ENCODE results near the gene CEP192. TPM values are rescaled to one million over a fixed set of nuclear protein-coding genes. Genes with fewer than 3 reads are reported as not detected.

The CEP192 gene
- total and polyA plus RNA-seq, 8 donors, result 6.7 to 21.7 (median 14.0) TPM

- intact Hi-C loops (cut with DNase I), result no loop called here
- ATAC-seq (no peak), DNase-seq (peak in 1 of 6 donors; percentile 40), FAIRE-seq (no peak)
- Histone ChIP-seq H3K4me1 (no peaks in the 10 kb centered on the region), H3K9me3 (no peaks in the 10 kb centered on the region), H3K27ac (no peak overlapping the region), H3K27me3 (no peaks in the 10 kb centered on the region), H3K36me3 (no peaks in the 10 kb centered on the region), H3K4me3 (no peak overlapping the region)
- TF ChIP-seq CTCF (IDR thresholded peaks at IDR 0.05), result no peak
- WGBS, 2 donors, result 79 to 81% methylated on average over 13 of the region's 13 CpGs
Measured at GRCh38 chr18:13164406-13164805, 173.2 kb downstream of the CEP192 start.

DNA sequence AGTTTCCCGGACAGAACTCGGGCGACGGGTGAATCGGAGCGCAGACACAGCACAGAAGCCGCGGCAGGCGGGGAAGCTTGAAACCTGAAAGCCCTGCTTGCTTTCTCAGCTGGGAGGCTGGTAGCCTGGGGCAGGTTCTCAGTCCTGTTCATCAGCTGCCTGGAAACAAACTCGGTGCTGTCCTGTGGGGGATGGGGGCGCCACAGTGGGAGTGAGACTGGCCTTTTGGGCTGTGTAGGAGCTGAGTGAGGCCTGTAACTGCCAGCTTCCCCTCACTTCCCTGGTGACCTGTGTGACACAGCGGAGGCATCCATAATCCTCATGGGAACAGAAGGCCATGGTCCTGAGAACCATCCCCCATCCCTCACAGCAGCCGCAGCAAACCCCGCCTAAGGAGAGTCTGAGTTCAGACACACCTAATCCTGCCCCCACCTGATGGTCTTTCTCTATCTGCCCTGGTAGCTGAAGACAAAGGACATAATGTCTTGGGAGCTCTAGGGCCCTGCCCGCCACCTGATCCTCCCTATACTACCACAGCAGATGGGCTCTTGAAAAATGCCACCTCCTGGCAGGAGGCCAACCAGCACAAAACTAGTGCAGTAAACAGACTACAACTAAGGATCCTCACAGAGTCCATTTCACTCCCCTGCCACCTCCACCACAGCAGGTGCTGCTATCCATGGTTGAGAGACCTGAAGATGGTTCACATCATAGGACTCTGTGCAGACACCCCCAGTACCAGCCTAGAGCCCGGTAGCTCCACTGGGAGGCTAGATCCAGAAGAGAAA is 174.7 kb downstream of the CEP192 start:
- Histone ChIP-seq H3K9me3 (no peaks in the 10 kb centered on the region), H3K27ac (no peak overlapping the region), H3K4me1 (no peaks in the 10 kb centered on the region), H3K36me3 (no peaks in the 10 kb centered on the region), H3K27me3 (no peaks in the 10 kb centered on the region), H3K4me3 (no peak overlapping the region)
- no peak for TF ChIP-seq CTCF (IDR thresholded peaks at IDR 0.05)
- ATAC-seq (no peak), DNase-seq (no peak), FAIRE-seq (no peak)
- WGBS, 2 donors, result 86 to 89% methylated on average over 16 of the region's 16 CpGs
- intact Hi-C loops (cut with DNase I), result no loop called here

DNA sequence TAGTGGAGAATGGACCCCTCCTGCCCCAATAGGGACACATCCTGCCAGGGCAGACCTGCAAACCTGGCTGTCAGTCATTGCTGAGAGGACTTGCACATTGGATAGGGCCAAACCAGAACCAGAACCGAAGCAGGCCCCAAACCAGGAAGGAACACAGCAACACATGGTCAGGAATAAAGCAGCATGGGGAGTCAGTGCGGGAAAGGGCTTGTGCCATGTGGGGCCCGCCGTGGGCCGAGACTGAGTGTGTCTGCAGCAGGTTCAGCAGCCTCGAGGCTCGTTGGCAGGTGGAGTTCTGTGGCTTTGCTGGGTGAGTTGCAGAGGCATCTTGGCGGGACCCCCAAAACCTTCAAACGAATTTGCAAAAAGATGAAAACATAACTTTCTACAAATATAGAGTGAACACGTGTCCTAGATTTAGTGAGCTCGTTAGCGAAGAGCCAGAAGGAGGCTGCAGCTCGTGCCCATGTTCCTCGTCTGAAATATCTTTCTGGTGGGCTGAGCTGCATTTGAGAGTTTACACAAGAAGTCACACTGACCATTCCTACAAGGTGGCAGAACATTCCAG is 182.5 kb downstream of the CEP192 start:
- FAIRE-seq, result no peak
- Histone ChIP-seq H3K36me3 (no peaks in the 10 kb centered on the region), H3K4me1 (no peaks in the 10 kb centered on the region), H3K27me3 (no peaks in the 10 kb centered on the region), H3K27ac (no peak overlapping the region), H3K9me3 (no peaks in the 10 kb centered on the region), H3K4me3 (no peak overlapping the region)
- no peak for ATAC-seq
- TF ChIP-seq CTCF (IDR thresholded peaks at IDR 0.05), result no peak
- intact Hi-C loops (cut with DNase I), result no loop called here
- DNase-seq, result no peak
- WGBS, 2 donors, result 81 to 89% methylated on average over 14 of the region's 14 CpGs

Other genes with a start within 250 kb of the CEP192 start
- 10 to 100 TPM; 24.8 to 30.5 (median 26.3) TPM for gene PTPN2, start 107.1 kb upstream of the CEP192 start, total RNA-seq
- 10 to 100 TPM; 22.8 to 37.1 TPM for gene PTPN2, start 107.1 kb upstream of the CEP192 start, polyA plus RNA-seq
- gene SEH1L, start 43.4 kb upstream of the CEP192 start, total RNA-seq, result 10 to 100 TPM; 16.7 to 23.7 (median 19.7) TPM
- gene SEH1L, start 43.4 kb upstream of the CEP192 start, polyA plus RNA-seq, result 10 to 100 TPM in 1 of 2 donors, 1 to 10 TPM in 1; 9.4 to 14.2 TPM
- 10 to 100 TPM in 2 of 6 donors, 1 to 10 TPM in 4; 3.3 to 21.8 (median 7.8) TPM for gene LDLRAD4, start 227.4 kb downstream of the CEP192 start, total RNA-seq
- gene LDLRAD4, start 227.4 kb downstream of the CEP192 start, polyA plus RNA-seq, result 1 to 10 TPM; 2.5 to 2.6 TPM

Measured in pancreas (tissue), 10 donors.